ENCODE results near the gene SGMS1. TPM values are rescaled to one million over a fixed set of nuclear protein-coding genes. Genes with fewer than 3 reads are reported as not detected.

SGMS1 gene
- total RNA-seq: 37.7 and 39.9 TPM in 2 replicates

DNA sequence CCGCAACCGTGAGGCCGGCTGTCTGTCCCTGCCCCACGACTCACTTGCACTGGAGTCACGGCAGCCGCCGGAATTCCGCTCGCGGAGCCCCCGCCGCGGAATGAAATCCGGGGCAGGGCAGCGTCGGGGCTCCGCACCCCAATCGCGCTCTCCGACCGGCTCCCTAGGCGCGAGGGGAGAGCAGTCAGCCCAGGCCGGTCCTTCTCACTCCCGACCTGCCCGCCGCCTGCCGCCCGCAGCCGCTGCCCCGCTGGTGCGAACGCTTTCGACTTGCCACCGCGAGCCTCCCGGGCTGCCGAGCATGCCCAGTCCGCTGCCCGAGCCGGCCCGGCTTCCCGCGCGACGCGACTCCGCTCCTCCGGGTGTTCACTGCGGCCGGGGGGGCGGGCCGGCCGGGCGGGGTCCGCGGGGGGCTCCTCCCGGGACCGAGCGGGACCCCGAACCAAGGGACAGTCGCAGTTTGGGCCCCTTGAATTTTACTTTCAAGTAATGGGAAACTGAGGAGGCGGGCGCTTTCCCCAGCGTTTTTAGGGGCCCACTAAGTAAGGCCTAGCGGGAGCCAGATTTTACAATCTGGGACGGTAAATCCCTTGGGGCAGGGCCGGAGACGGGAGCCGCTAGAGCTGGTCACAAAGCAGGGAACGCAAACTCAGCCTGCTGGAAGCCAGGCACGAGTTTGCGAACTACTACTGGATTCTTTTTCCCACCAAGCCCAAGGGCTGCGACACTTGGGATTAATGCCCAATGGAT lies at the start of gene SGMS1:
TSS of gene SGMS1 (minus strand) at position 294 of the 750 bp plus-strand sequence. CDS start 279,842 bp downstream, outside the sequence.

Other genes starting within 250 kb of the SGMS1 start
- 3.2 and 3.8 TPM in 2 replicates for gene ASAH2B, start 116.0 kb upstream of the SGMS1 start, total RNA-seq

Measured in hair follicular keratinocyte (primary cell).